ENCODE data around the gene GLRX.
"Not testable (repeated sequence)": the region's sequence is repeated elsewhere in the genome, so short reads cannot be mapped to it uniquely, and the experiment has no call there.

- TF ChIP-seq EP300 (IDR thresholded peaks at IDR 0.05): not testable (repeated sequence)
- TF ChIP-seq, protein P1, sequence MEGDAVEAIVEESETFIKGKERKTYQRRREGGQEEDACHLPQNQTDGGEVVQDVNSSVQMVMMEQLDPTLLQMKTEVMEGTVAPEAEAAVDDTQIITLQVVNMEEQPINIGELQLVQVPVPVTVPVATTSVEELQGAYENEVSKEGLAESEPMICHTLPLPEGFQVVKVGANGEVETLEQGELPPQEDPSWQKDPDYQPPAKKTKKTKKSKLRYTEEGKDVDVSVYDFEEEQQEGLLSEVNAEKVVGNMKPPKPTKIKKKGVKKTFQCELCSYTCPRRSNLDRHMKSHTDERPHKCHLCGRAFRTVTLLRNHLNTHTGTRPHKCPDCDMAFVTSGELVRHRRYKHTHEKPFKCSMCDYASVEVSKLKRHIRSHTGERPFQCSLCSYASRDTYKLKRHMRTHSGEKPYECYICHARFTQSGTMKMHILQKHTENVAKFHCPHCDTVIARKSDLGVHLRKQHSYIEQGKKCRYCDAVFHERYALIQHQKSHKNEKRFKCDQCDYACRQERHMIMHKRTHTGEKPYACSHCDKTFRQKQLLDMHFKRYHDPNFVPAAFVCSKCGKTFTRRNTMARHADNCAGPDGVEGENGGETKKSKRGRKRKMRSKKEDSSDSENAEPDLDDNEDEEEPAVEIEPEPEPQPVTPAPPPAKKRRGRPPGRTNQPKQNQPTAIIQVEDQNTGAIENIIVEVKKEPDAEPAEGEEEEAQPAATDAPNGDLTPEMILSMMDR (IDR thresholded peaks at IDR 0.05): not testable (repeated sequence)
Measured at GRCh38 chr5:95869173-95869855, 46.8 kb upstream of the GLRX start.
